ENCODE data around the gene STAT1. TPM values are rescaled to one million over a fixed set of nuclear protein-coding genes. Genes with fewer than 3 reads are reported as not detected.

Gene STAT1
- total RNA-seq, 1 experiment from 2014 or later: 135 TPM

- no peak overlapping the region for H3K27ac ChIP-seq
- H3K9me3 ChIP-seq (replicated peaks): no peaks in the 10 kb centered on the region
- DNase-seq: no peak
- H3K4me1 ChIP-seq: no peaks in the 10 kb centered on the region; the same call in 1 of the 2 replicates
- H3K36me3 ChIP-seq: peaks cover 94% of the 10 kb centered on the region
- H3K4me3 ChIP-seq: no peak overlapping the region
- H3K27me3 ChIP-seq: no peaks in the 10 kb centered on the region
Measured at GRCh38 chr2:190929919-190930318, 84.1 kb downstream of the STAT1 start.

GRCh38 chr2:190927301-190927700 lies 86.7 kb downstream of the STAT1 start:
- Histone ChIP-seq H3K9me3 (replicated peaks) (no peaks in the 10 kb centered on the region), H3K27ac (no peak overlapping the region), H3K4me3 (no peak overlapping the region), H3K27me3 (no peaks in the 10 kb centered on the region), H3K4me1 (no peaks in the 10 kb centered on the region), H3K36me3 (peaks cover 94% of the 10 kb centered on the region)
- no peak for DNase-seq

GRCh38 chr2:190922376-190922775 lies 91.6 kb downstream of the STAT1 start:
- H3K27ac ChIP-seq: no peak overlapping the region
- no peaks in the 10 kb centered on the region for H3K4me1 ChIP-seq
- DNase-seq: no peak
- H3K27me3 ChIP-seq: no peaks in the 10 kb centered on the region
- peaks cover 99% of the 10 kb centered on the region for H3K36me3 ChIP-seq
- H3K4me3 ChIP-seq: no peak overlapping the region
- no peaks in the 10 kb centered on the region for H3K9me3 ChIP-seq (replicated peaks)

GRCh38 chr2:190920085-190920484 lies 93.9 kb downstream of the STAT1 start:
- no peak overlapping the region for H3K27ac ChIP-seq
- peaks cover 99% of the 10 kb centered on the region for H3K36me3 ChIP-seq
- no peaks in the 10 kb centered on the region for H3K27me3 ChIP-seq
- H3K4me1 ChIP-seq: no peaks in the 10 kb centered on the region
- H3K4me3 ChIP-seq: no peak overlapping the region
- no peaks in the 10 kb centered on the region for H3K9me3 ChIP-seq (replicated peaks)
- no peak for DNase-seq

Other genes starting within 250 kb of the STAT1 start
- gene GLS, start 133.3 kb downstream of the STAT1 start, total RNA-seq (2014; rRNA removed; shearing (Covaris generic)): 243 and 283 TPM in 2 replicates
- gene STAT4, start 136.8 kb upstream of the STAT1 start, total RNA-seq (2014; rRNA removed; shearing (Covaris generic)): 0.16 TPM in 1 of 2 replicates, not detected in the other
- gene MYO1B, start 231.2 kb upstream of the STAT1 start, total RNA-seq (2014; rRNA removed; shearing (Covaris generic)): 248 and 265 TPM in 2 replicates

All from SJCRH30 (cell line).